Smooth muscle cell (in vitro differentiated cells): Measurements from ENCODE around the gene PDE8A. TPM values are rescaled to one million over a fixed set of nuclear protein-coding genes. Genes with fewer than 3 reads are reported as not detected.

Source experiments
- DNase-seq: peaks from one replicate; lab custom pipeline; 2025; ENCODE audit not compliant: unreplicated experiment; lab: John Stamatoyannopoulos, UW
- H2AFZ ChIP-seq: fragments of 200-600 bp; sonication (generic); 2 replicates; pipeline ENCODE4 v1.6.0; 2016; ENCODE audit warnings: antibody characterized with exemption, low read depth, mild to moderate bottlenecking
- H3F3A ChIP-seq: fragments of 200-600 bp; sonication (generic); 2 replicates; pipeline ENCODE4 v1.6.0; 2017; ENCODE audit warnings: antibody characterized with exemption, low read depth
- H3K27ac ChIP-seq: fragments of 200-600 bp; sonication (generic); 2 replicates; pipeline ENCODE4 v1.5.1; 2016; ENCODE audit warnings: low read depth, mild to moderate bottlenecking
- H3K27me3 ChIP-seq: fragments of 200-600 bp; sonication (generic); 2 replicates; pipeline ENCODE4 v1.6.1; 2016; ENCODE audit warnings: low read depth, mild to moderate bottlenecking
- H3K36me3 ChIP-seq: fragments of 200-600 bp; sonication (generic); 2 replicates; pipeline ENCODE4 v1.5.1; 2016; ENCODE audit warnings: low read depth
- H3K4me1 ChIP-seq: fragments of 200-600 bp; sonication (generic); 2 replicates; pipeline ENCODE4 v1.5.1; 2016; ENCODE audit warnings: low read depth
- H3K4me2 ChIP-seq: fragments of 200-600 bp; sonication (generic); 2 replicates; pipeline ENCODE4 v1.6.0; 2016; ENCODE audit warnings: mild to moderate bottlenecking
- H3K4me3 ChIP-seq: fragments of 200-600 bp; sonication (generic); 2 replicates; pipeline ENCODE4 v1.5.1; 2016; ENCODE audit warnings: mild to moderate bottlenecking
- H3K79me2 ChIP-seq: fragments of 200-600 bp; sonication (generic); 2 replicates; pipeline ENCODE4 v1.6.0; 2016; ENCODE audit warnings: low read depth, mild to moderate bottlenecking
- H3K9ac ChIP-seq: fragments of 200-600 bp; sonication (generic); 2 replicates; pipeline ENCODE4 v1.6.0; 2016; ENCODE audit warnings: low read depth
- H3K9me3 ChIP-seq: fragments of 200-600 bp; sonication (generic); replicated peaks from 2 replicates; pipeline ENCODE4 v1.5.1; 2016; ENCODE audit warnings: low read depth
- H4K20me1 ChIP-seq: fragments of 200-600 bp; sonication (generic); 2 replicates; pipeline ENCODE4 v1.6.0; 2016; ENCODE audit warnings: low read depth
- WGBS: methylation state at CpG from one replicate; pipeline ENCODE4 v1.1.7; 2016; ENCODE audit warnings: low lambda C conversion rate; 5-methylcytosine and 5-hydroxymethylcytosine counted together
- polyA plus RNA-seq: library from polyadenylated mRNA; unstranded; fragments of >200 nt; fragmentation: Nextera tagmentation; extraction: Ambion mirVana; gene quantifications from 2 replicates; pipeline ENCODE4 v1.2.1, GENCODE V29; 2016
- total RNA-seq: library from RNA; depleted of rRNA; stranded (reverse); fragments of >200 nt; gene quantifications from 2 replicates; pipeline ENCODE4 v1.2.3, GENCODE V29; 2014
- TF ChIP-seq, protein P1 (sequence below): fragments of 200-600 bp; sonication (generic); IDR thresholded peaks from 2 replicates; pipeline ENCODE4 v1.5.1; 2017; ENCODE audit warnings: borderline replicate concordance, mild to moderate bottlenecking, antibody characterized with exemption; ENCODE audit not compliant: insufficient read depth, poor library complexity, severe bottlenecking

The PDE8A gene
- total and polyA plus RNA-seq, 2 experiments from 2014 or later = 5.5 to 19.8 TPM

- Histone ChIP-seq H4K20me1 (no peaks in the 10 kb centered on the region), H3K4me1 (no peaks in the 10 kb centered on the region), H2AFZ (no peak overlapping the region), H3K9me3 (no peaks in the 10 kb centered on the region), H3K4me3 (no peak overlapping the region), H3K36me3 (no peaks in the 10 kb centered on the region), H3K9ac (no peak overlapping the region), H3F3A (no peaks in the 10 kb centered on the region), H3K27me3 (no peaks in the 10 kb centered on the region), H3K27ac (no peak overlapping the region), H3K79me2 (no peaks in the 10 kb centered on the region), H3K4me2 (no peak overlapping the region)
- WGBS = 78% methylated on average over 5 of the region's 5 CpGs
- TF ChIP-seq, protein P1, sequence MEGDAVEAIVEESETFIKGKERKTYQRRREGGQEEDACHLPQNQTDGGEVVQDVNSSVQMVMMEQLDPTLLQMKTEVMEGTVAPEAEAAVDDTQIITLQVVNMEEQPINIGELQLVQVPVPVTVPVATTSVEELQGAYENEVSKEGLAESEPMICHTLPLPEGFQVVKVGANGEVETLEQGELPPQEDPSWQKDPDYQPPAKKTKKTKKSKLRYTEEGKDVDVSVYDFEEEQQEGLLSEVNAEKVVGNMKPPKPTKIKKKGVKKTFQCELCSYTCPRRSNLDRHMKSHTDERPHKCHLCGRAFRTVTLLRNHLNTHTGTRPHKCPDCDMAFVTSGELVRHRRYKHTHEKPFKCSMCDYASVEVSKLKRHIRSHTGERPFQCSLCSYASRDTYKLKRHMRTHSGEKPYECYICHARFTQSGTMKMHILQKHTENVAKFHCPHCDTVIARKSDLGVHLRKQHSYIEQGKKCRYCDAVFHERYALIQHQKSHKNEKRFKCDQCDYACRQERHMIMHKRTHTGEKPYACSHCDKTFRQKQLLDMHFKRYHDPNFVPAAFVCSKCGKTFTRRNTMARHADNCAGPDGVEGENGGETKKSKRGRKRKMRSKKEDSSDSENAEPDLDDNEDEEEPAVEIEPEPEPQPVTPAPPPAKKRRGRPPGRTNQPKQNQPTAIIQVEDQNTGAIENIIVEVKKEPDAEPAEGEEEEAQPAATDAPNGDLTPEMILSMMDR = no peak
- no peak for DNase-seq
These were observed 106.6 kb downstream of the PDE8A start for GRCh38 chr15:85088300-85088699.

GRCh38 chr15:85089929-85090597 lies 108.4 kb downstream of the PDE8A start:
- H3K4me2 ChIP-seq = no peak overlapping the region
- H4K20me1 ChIP-seq = no peaks in the 10 kb centered on the region
- H3K9me3 ChIP-seq = no peaks in the 10 kb centered on the region
- no peak overlapping the region for H3K27ac ChIP-seq
- H3K4me3 ChIP-seq = no peak overlapping the region
- H3K36me3 ChIP-seq = no peaks in the 10 kb centered on the region
- no peak overlapping the region for H2AFZ ChIP-seq
- H3K79me2 ChIP-seq = no peaks in the 10 kb centered on the region
- TF ChIP-seq, protein P1 = no peak
- DNase-seq = no peak
- 93% methylated on average over 5 of the region's 5 CpGs for WGBS
- no peaks in the 10 kb centered on the region for H3F3A ChIP-seq
- H3K27me3 ChIP-seq = no peaks in the 10 kb centered on the region
- no peaks in the 10 kb centered on the region for H3K4me1 ChIP-seq
- H3K9ac ChIP-seq = no peak overlapping the region

GRCh38 chr15:85091990-85092389 lies 110.3 kb downstream of the PDE8A start:
- Histone ChIP-seq H3K4me3 (no peak overlapping the region), H3K4me1 (no peaks in the 10 kb centered on the region), H3K36me3 (no peaks in the 10 kb centered on the region), H3K4me2 (no peak overlapping the region), H3K79me2 (no peaks in the 10 kb centered on the region), H2AFZ (no peak overlapping the region), H3K27me3 (no peaks in the 10 kb centered on the region), H4K20me1 (no peaks in the 10 kb centered on the region), H3K9me3 (no peaks in the 10 kb centered on the region), H3F3A (no peaks in the 10 kb centered on the region), H3K27ac (no peak overlapping the region), H3K9ac (no peak overlapping the region)
- no peak for DNase-seq
- TF ChIP-seq, protein P1 = no peak
- 97% methylated on average over 2 of the region's 2 CpGs for WGBS

- Histone ChIP-seq H3K9ac (no peak overlapping the region), H2AFZ (no peak overlapping the region), H3K36me3 (no peaks in the 10 kb centered on the region), H3K27ac (no peak overlapping the region), H3K4me1 (no peaks in the 10 kb centered on the region), H3K79me2 (no peaks in the 10 kb centered on the region), H3K9me3 (no peaks in the 10 kb centered on the region), H3K4me3 (no peak overlapping the region), H3K27me3 (no peaks in the 10 kb centered on the region), H3K4me2 (no peak overlapping the region), H4K20me1 (no peaks in the 10 kb centered on the region), H3F3A (no peaks in the 10 kb centered on the region)
- 62% methylated on average over 3 of the region's 3 CpGs for WGBS
- TF ChIP-seq, protein P1 = no peak
- DNase-seq = no peak
These were observed 113.0 kb downstream of the PDE8A start for GRCh38 chr15:85094685-85095084.
